GM12878 (cell line): ENCODE data around the gene ELF2. TPM values are rescaled to one million over a fixed set of nuclear protein-coding genes. Genes with fewer than 3 reads are reported as not detected.

Experiments used
- ATF7 ChIP-seq: fragments of 450-650 bp; IDR thresholded peaks from 2 replicates; pipeline ENCODE4 v1.6.1; 2016; ENCODE audit warnings: low read depth, mild to moderate bottlenecking
- BCL11A ChIP-seq: IDR thresholded peaks from 2 replicates; pipeline ENCODE4 v1.6.1; 2011; ENCODE audit warnings: low read depth, low read length
- CBX5 ChIP-seq: sonication (generic); IDR thresholded peaks from 2 replicates; pipeline ENCODE4 v1.6.1; 2016; ENCODE audit warnings: low read depth, moderate library complexity, mild to moderate bottlenecking, inconsistent platforms
- CTCF ChIP-seq, 3 experiments: IDR thresholded peaks in 2 of 3; conservative IDR thresholded peaks in 1 of 3; 2 replicates each; pipeline ENCODE4 v1.5.1; 2011; ENCODE audit warnings: low read depth in 3 of 3, low read length in 3 of 3, mild to moderate bottlenecking in 3 of 3, control low read depth in 2 of 3, moderate library complexity in 2 of 3, inconsistent platforms in 1 of 3, mixed read lengths in 1 of 3; ENCODE audit not compliant: control insufficient read depth in 2 of 3, insufficient read depth in 1 of 3; ENCODE audit errors: extremely low read depth in 1 of 3
- GATAD2B ChIP-seq: fragments of 450-650 bp; conservative IDR thresholded peaks from 2 replicates; pipeline ENCODE4 v1.6.1; 2017; ENCODE audit warnings: low read depth, mild to moderate bottlenecking, moderate library complexity
- IKZF2 ChIP-seq, 2 experiments: fragments of 450-650 bp; IDR thresholded peaks; 2 replicates each; pipeline ENCODE4 v1.6.1; 2017; ENCODE audit warnings: mild to moderate bottlenecking in 2 of 2, moderate library complexity in 2 of 2
- JUNB ChIP-seq: IDR thresholded peaks from 2 replicates; pipeline ENCODE4 v1.6.1; 2016; ENCODE audit warnings: antibody characterized with exemption, mild to moderate bottlenecking
- MTA2 ChIP-seq: fragments of 450-650 bp; IDR thresholded peaks from 2 replicates; pipeline ENCODE4 v1.6.1; 2016; ENCODE audit warnings: low read depth, mild to moderate bottlenecking, moderate library complexity
- MXI1 ChIP-seq: fragments of 150-350 bp; IDR thresholded peaks from 2 replicates; pipeline ENCODE4 v1.6.1; 2011; ENCODE audit warnings: low read depth, mild to moderate bottlenecking, inconsistent platforms, low read length, improper control_type of control experiment
- NFYA ChIP-seq: IDR thresholded peaks from 2 replicates; pipeline ENCODE4 v1.6.1; 2011; ENCODE audit warnings: low read depth, mild to moderate bottlenecking, low read length, improper control_type of control experiment, borderline replicate concordance
- NR2C1 ChIP-seq: fragments of 450-650 bp; IDR thresholded peaks from 2 replicates; pipeline ENCODE4 v1.6.1; 2017; ENCODE audit warnings: antibody characterized with exemption, mild to moderate bottlenecking, moderate library complexity
- RAD21 ChIP-seq: IDR thresholded peaks from 2 replicates; pipeline ENCODE4 v1.6.1; 2011; ENCODE audit warnings: mild to moderate bottlenecking, low read depth, low read length, moderate library complexity; ENCODE audit not compliant: insufficient read depth
- RFX5 ChIP-seq: IDR thresholded peaks from 2 replicates; pipeline ENCODE4 v1.6.1; 2011; ENCODE audit warnings: low read depth, low read length, improper control_type of control experiment
- SP1 ChIP-seq: IDR thresholded peaks from one replicate; pipeline ENCODE4 v1.6.1; 2011; ENCODE audit warnings: low read depth, low read length
- SRF ChIP-seq, 2 experiments: IDR thresholded peaks; 2 replicates each; pipeline ENCODE4 v1.6.1; 2011; ENCODE audit warnings: low read depth in 2 of 2, low read length in 2 of 2, mild to moderate bottlenecking in 1 of 2, moderate library complexity in 1 of 2
- STAT1 ChIP-seq: fragments of 450-650 bp; conservative IDR thresholded peaks from 2 replicates; pipeline ENCODE4 v1.6.1; 2014; ENCODE audit warnings: antibody characterized with exemption, mild to moderate bottlenecking
- TAF1 ChIP-seq: IDR thresholded peaks from 2 replicates; pipeline ENCODE4 v1.6.1; 2011; ENCODE audit warnings: mild to moderate bottlenecking, low read depth, low read length, borderline replicate concordance
- TCF7 ChIP-seq: IDR thresholded peaks from 2 replicates; pipeline ENCODE4 v1.6.1; 2014; ENCODE audit warnings: antibody characterized with exemption, borderline replicate concordance
- WRNIP1 ChIP-seq: IDR thresholded peaks from 2 replicates; pipeline ENCODE4 v1.6.1; 2011; ENCODE audit warnings: low read depth, low read length, improper control_type of control experiment, borderline replicate concordance
- ZBED1 ChIP-seq: IDR thresholded peaks from 2 replicates; pipeline ENCODE4 v1.6.1; 2016; ENCODE audit warnings: borderline replicate concordance
- ZBTB11 ChIP-seq: fragments of 450-650 bp; formaldehyde crosslinking; IDR thresholded peaks from 2 replicates; pipeline ENCODE4 v1.5.0; 2022; ENCODE audit warnings: mild to moderate bottlenecking, missing genetic modification characterization
- ZBTB33 ChIP-seq: fragments of 450-650 bp; IDR thresholded peaks from 2 replicates; pipeline ENCODE4 v1.6.1; 2017; ENCODE audit warnings: mild to moderate bottlenecking
- polyA plus RNA-seq, 11 experiments: library from polyadenylated mRNA; depleted of rRNA in 4 of 11; unstranded in 6 of 11; stranded (reverse) in 5 of 11; fragments of >200 nt; fragmentation: Nextera tagmentation in 4 of 11; fragmentation: Illumina TruSeq in 1 of 11; extraction: Ambion mirVana in 4 of 11; extraction: Trizol in 1 of 11; gene quantifications; 1 replicate in 1 of 11; 2 replicates in 10 of 11; pipeline versions ENCODE4 v1.2.1 to v1.2.3, GENCODE V29; 2011 to 2016; ENCODE audit warnings: inconsistent platforms in 2 of 11, missing spikeins in 2 of 11, low read depth in 1 of 11
- total RNA-seq, 4 experiments: library from RNA; depleted of rRNA in 3 of 4; stranded (reverse); fragments of >200 nt in 3 of 4; fragmentation: Illumina TruSeq in 1 of 4; extraction: Trizol in 1 of 4; gene quantifications; 2 replicates each; pipeline versions ENCODE4 v1.2.1 to v1.2.3, GENCODE V29; 2013 to 2021
- TF ChIP-seq, protein P1 (sequence below): fragments of 450-650 bp; IDR thresholded peaks from 2 replicates; pipeline ENCODE4 v1.6.1; 2016; ENCODE audit warnings: mild to moderate bottlenecking

Gene ELF2
- total and polyA plus RNA-seq, 10 of the 15 experiments (the other 5 are each of a cell fraction or from before 2014, with no cell fraction given), result 10.5 to 30.1 (median 20.5) TPM

GRCh38 chr4:139083956-139084803, 92.8 kb downstream of the ELF2 start (continued):
- TF ChIP-seq ZBTB33 (no peak), CBX5 (no peak), NFYA (no peak), NR2C1 (peak; percentile 33; the same call in 1 of the 2 replicates), BCL11A (no peak), MXI1 (0 out of 2 replicates have a peak, but pooled peaks have one; percentile 27), JUNB (no peak), ZBTB11 (no peak), TAF1 (peak; percentile 89), IKZF2 (IDR thresholded peaks at IDR 0.05) (peak; percentile 17 to 64; a peak in 2 of 4 replicates), TCF7 (no peak), CTCF (IDR thresholded peaks at IDR 0.05 in 2 of 3, conservative IDR thresholded peaks at IDR 0.05 in 1 of 3; ENCODE audit: control insufficient read depth in 2 of 3, extremely low read depth in 1 of 3, insufficient read depth in 1 of 3, low read depth in 3 of 3, low read length in 3 of 3) (0 out of 6 replicates have a peak, but pooled peaks of 2 of the 3 experiments have one; percentile 2 to 32), STAT1 (no peak), RAD21 (no peak), RFX5 (no peak), SRF (IDR thresholded peaks at IDR 0.05; ENCODE audit: low read depth in 2 of 2, low read length in 2 of 2) (no peak), MTA2 (no peak), SP1 (peak; percentile 39), ATF7 (peak; percentile 78), GATAD2B (peak; percentile 86), WRNIP1 (no peak), ZBED1 (no peak)
- TF ChIP-seq, protein P1, sequence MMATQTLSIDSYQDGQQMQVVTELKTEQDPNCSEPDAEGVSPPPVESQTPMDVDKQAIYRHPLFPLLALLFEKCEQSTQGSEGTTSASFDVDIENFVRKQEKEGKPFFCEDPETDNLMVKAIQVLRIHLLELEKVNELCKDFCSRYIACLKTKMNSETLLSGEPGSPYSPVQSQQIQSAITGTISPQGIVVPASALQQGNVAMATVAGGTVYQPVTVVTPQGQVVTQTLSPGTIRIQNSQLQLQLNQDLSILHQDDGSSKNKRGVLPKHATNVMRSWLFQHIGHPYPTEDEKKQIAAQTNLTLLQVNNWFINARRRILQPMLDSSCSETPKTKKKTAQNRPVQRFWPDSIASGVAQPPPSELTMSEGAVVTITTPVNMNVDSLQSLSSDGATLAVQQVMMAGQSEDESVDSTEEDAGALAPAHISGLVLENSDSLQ, result peak; percentile 38; the same call in 1 of the 2 replicates
